PFSK-1 (cell line): ENCODE measurements around the gene SDF2L1.

Experiments used
- FOXP2 ChIP-seq: optimal IDR thresholded peaks from 2 replicates; pipeline ENCODE3; 2011; ENCODE audit warnings: borderline replicate concordance, control low read depth, inconsistent platforms; ENCODE audit not compliant: insufficient read depth; ENCODE audit errors: extremely low read length, extremely low read depth
- POLR2AphosphoS5 ChIP-seq: IDR thresholded peaks from 2 replicates; pipeline ENCODE4 v1.6.1; 2012; ENCODE audit warnings: low read depth, mild to moderate bottlenecking, control low read depth, low read length, moderate library complexity
- SIN3A ChIP-seq: IDR thresholded peaks from 2 replicates; pipeline ENCODE4 v1.6.1; 2012; ENCODE audit warnings: mild to moderate bottlenecking, low read length, moderate library complexity, borderline replicate concordance; ENCODE audit not compliant: insufficient read depth
- TAF1 ChIP-seq: IDR thresholded peaks from 2 replicates; pipeline ENCODE4 v1.6.1; 2012; ENCODE audit warnings: low read length, control low read depth, borderline replicate concordance; ENCODE audit not compliant: insufficient read depth
- TF ChIP-seq, protein P1 (sequence below), 2 experiments: IDR thresholded peaks; 2 replicates each; pipeline versions ENCODE4 v1.6.1 to v1.8.0; 2011 to 2012; ENCODE audit warnings: low read depth in 2 of 2, low read length in 2 of 2, control low read depth in 1 of 2, inconsistent platforms in 1 of 2, mild to moderate bottlenecking in 1 of 2, moderate library complexity in 1 of 2; ENCODE audit not compliant: insufficient read depth in 1 of 2

SDF2L1 gene

DNA sequence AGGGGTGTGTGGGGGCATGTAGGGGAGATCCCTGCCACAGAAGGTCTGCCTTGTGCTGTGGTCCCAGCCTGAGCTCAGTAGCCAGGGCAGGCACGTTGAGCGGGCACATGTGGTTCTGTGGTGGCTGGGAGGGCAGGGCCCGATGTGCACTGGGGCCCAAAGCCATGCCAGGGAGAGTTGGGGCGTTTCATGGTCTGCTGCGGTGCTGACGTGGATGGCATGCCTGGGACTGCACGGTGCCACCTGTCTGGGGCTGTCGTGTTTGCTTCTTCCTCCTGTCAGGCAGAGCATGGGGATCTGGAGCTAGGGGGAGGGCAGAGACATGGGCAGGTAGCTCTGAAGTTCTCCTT lies 43.0 kb downstream of the SDF2L1 start:
- no peak for TF ChIP-seq SIN3A

DNA sequence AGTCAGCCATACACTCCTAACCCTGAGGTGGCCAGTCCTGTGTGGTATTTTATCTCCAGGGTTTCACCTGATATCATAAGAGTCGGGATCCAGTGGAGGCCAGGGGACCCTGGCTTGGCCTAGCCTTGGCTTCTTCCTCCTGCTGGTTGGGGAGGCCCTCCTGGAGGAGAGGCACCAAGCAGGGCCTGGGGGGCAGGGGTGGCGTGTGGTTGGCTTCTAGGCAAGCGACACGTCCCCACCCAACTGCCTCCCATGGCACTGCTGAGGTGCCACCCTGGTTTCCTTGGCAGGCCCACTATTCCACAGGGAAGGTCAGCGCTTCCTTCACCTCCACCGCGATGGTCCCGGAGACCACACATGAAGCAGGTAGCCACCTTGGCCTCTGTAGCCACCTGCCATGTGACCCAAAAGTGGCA lies 44.1 kb downstream of the SDF2L1 start:
- TF ChIP-seq SIN3A (no peak), POLR2AphosphoS5 (no peak), FOXP2 (no peak), TAF1 (no peak)
- TF ChIP-seq, protein P1, sequence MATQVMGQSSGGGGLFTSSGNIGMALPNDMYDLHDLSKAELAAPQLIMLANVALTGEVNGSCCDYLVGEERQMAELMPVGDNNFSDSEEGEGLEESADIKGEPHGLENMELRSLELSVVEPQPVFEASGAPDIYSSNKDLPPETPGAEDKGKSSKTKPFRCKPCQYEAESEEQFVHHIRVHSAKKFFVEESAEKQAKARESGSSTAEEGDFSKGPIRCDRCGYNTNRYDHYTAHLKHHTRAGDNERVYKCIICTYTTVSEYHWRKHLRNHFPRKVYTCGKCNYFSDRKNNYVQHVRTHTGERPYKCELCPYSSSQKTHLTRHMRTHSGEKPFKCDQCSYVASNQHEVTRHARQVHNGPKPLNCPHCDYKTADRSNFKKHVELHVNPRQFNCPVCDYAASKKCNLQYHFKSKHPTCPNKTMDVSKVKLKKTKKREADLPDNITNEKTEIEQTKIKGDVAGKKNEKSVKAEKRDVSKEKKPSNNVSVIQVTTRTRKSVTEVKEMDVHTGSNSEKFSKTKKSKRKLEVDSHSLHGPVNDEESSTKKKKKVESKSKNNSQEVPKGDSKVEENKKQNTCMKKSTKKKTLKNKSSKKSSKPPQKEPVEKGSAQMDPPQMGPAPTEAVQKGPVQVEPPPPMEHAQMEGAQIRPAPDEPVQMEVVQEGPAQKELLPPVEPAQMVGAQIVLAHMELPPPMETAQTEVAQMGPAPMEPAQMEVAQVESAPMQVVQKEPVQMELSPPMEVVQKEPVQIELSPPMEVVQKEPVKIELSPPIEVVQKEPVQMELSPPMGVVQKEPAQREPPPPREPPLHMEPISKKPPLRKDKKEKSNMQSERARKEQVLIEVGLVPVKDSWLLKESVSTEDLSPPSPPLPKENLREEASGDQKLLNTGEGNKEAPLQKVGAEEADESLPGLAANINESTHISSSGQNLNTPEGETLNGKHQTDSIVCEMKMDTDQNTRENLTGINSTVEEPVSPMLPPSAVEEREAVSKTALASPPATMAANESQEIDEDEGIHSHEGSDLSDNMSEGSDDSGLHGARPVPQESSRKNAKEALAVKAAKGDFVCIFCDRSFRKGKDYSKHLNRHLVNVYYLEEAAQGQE (IDR thresholded peaks at IDR 0.05; ENCODE audit: insufficient read depth in 1 of 2, low read depth in 2 of 2, low read length in 2 of 2): no peak

DNA sequence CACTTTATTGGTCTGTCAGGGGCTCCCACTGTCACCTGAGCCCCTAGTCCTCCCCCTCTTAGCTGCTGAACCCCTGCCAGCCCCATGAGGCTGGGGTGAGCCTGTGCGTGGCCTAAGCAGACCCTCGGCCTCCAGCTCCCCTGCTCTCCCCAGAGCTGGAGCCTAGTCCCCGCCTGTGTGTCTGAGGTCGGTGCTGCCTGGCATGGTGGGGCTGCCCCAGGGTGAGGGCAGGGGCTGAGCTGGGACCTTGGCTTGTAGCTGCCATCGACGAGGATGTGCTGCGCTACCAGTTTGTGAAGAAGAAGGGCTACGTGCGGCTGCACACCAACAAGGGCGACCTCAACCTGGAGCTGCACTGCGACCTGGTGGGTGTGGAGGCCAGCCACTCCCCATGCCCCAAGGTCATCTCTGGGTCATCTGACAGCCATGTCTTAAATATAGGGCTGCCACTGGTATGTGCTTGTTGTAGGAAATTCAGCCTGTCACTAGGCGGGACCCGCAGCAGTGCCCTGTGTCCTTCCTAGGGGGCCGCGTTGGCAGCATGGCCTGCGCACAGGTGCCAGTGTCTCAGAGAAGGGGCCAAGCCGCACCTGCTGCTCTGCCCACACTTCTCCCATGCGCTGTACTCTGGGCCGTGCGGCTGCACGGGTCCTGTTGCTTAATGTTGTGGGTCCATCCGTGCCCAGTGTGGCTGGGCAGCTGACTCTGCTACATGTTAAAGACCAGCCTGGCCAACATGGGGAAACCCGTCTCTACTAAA lies 44.7 kb downstream of the SDF2L1 start:
- TF ChIP-seq SIN3A (no peak), FOXP2 (no peak), TAF1 (no peak), POLR2AphosphoS5 (no peak)
- TF ChIP-seq, protein P1 (IDR thresholded peaks at IDR 0.05; ENCODE audit: insufficient read depth in 1 of 2, low read depth in 2 of 2, low read length in 2 of 2): no peak

DNA sequence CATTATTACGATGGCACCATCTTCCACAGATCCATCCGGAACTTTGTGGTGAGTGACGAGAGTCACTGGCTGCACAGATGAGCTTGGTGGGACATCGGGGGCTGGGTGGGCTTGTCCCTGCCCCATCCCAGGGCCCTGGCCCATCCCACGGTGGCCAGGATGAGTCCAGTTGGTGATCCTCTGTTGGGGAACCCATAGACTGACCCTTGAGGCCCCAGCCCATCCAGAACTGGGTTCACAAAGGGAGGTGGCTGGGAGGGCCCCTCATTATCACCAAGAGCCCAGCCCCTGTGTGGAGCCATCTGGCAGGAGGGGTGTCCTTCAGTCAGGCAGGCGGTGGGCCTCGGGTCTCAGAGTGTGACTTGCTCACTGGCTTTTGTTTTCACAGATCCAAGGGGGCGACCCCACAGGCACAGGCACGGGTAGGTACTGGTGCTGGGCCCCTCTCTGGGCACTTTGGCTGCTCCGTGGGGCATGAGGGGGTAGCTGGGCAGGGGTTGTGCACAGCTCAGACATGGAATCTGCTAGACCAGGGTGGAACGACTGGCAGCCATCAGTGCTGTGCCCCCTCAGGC lies 45.7 kb downstream of the SDF2L1 start:
- no peak for TF ChIP-seq POLR2AphosphoS5
- no peak for TF ChIP-seq FOXP2
- no peak for TF ChIP-seq SIN3A
- TF ChIP-seq, protein P1 (IDR thresholded peaks at IDR 0.05; ENCODE audit: insufficient read depth in 1 of 2, low read depth in 2 of 2, low read length in 2 of 2): no peak
- TF ChIP-seq TAF1: no peak

DNA sequence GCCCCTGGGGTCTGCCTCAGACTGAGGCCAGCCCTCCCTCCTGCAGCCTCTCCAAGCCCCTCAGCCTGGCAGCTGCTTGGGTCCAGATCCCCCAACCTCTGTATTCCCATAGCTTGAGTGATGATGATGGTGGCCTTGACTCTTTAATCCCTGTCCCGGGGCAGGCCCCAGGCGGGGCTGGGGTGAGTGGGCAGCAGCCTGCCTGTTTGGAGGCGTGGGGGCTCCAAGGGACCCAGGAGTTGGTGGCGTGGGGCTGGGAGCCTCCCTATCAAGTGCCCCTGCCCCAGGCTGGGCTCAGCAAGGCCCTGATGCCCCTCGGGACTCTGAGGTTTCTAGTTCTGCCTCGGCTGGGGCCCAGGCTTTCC lies 46.2 kb downstream of the SDF2L1 start:
- TF ChIP-seq TAF1: no peak
- TF ChIP-seq POLR2AphosphoS5: no peak
- TF ChIP-seq, protein P1 (IDR thresholded peaks at IDR 0.05; ENCODE audit: insufficient read depth in 1 of 2, low read depth in 2 of 2, low read length in 2 of 2): no peak
- no peak for TF ChIP-seq SIN3A
- TF ChIP-seq FOXP2: no peak
